NCI-H460 (cell line): ENCODE results near the gene RTTN. TPM values are rescaled to one million over a fixed set of nuclear protein-coding genes. Genes with fewer than 3 reads are reported as not detected.

ENCODE experiments used
- DNase-seq: peaks from one replicate; pipeline ENCODE4 v3.0.0-alpha.2; 2016; ENCODE audit warnings: low read depth; ENCODE audit errors: extremely low read depth
- total RNA-seq: library from RNA; depleted of rRNA; stranded (reverse); fragments of >200 nt; shearing (Covaris generic); gene quantifications from 2 replicates; pipeline ENCODE4 v1.2.3, GENCODE V29; 2014

The RTTN gene
- total RNA-seq, 1 experiment from 2014 or later: 12.6 TPM

DNA sequence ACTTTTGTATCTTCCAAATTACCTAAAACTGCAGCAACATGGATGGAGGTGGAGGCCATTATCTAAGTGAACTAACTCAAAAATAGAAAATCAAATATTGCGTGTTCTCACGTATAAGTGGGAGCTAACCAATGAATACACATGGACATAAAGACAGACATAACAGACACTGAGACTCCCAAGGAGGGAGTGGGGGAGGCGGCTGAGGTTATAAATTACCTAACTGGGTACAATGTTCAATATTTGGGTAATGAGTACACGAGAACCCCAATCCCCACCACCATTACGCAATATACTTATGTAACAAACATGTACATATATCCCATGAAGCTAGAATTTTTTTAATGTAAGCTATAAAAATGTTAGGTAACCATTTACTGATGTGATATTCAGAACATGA, 119.8 kb downstream of the RTTN start:
- DNase-seq: no peak

DNA sequence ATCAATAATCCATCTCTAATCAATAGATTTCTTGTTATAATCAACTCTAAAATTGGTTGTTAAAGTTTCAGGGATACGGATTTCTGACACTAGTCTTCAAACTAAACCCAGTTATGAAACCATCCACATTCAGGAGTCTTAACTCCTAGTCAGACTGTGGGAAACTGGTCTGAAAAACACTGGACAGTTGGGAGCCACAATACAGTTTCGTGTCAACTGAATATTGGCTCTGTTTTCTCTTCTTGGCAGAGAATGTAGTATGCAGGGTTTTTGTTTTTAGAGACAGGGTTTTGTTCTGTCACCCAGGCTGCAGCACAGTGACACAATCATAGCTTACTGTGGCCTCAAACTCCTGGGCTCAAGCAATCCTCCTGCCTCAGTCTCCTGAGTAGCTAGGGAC, 123.1 kb downstream of the RTTN start:
- no peak for DNase-seq

DNA sequence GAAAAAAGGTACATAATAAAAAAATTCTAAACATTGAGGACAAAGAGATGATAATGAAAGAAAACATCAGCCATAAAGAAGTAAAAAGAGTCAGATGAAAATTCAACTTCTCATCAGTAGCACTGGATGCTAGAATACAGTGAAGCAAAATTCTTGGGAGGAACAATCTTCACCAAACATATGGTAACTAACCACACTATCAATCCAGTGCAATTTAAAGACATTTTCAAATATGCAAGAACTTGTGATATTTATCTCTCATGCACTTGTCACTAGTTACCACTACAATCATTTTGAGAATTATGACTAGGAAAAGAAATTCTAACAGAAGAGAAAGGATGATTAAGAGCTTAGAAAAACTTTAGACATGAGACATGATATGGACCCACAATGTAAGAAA, 127.4 kb downstream of the RTTN start:
- no peak for DNase-seq

DNA sequence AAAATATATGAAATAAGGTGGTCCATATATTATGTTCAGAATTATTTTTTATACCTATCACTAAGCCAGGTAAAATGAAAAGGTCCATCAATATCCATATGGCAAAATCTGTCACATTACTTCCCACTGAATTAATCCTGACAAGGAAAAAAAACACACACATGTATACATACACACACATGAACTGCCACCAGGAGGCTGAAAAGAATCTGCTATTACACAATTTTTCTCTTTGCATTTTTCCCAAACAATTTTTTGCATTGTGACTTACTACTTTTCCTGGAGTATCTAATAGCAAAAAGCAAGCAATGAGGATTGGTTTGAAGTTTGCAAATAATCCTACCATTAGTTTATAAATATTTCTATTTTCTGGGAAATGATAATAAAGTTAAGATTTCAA, 129.6 kb downstream of the RTTN start:
- no peak for DNase-seq

DNA sequence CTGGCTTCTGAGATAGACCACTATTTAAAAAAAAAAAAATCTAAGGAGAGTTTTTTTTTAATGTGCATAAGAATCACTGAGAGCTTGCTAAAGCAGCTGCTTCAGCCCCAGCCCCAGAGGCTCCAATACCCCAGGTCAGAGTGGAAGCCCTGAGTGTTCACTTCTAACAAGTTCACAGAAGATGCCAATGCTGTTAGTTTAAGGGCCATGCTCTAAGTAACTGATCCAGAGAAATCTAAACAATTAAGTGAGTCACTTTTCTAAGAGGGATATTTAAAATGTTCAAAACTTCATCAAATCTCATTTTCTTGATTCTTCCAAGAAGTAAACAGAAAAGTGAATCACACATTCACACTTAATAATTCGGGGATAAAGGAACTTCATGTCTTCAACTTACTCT, 131.4 kb downstream of the RTTN start:
- DNase-seq: no peak

- no peak for DNase-seq
Measured at GRCh38 chr18:70073432-70073831, 132.1 kb downstream of the RTTN start.

DNA sequence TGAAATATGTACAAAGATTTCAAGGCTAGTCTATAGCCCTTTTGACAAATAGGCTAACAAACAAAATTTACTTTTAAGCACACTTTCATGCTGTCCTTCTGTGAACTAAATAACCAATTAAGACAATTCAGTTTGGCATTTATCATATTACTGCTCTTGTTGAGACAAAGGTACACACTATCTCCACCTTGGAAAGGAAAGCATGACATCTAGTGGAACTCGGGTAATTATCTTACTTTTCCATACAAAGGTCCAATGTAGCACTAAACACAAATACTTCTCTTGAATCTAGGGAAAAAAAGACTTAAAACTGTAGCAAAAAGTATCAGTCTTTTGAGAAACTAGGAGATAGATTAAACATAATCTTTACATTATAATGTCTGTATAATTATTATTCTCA, 132.8 kb downstream of the RTTN start:
- DNase-seq: peak; percentile 37

- no peak for DNase-seq
Measured at GRCh38 chr18:70069965-70070364, 135.5 kb downstream of the RTTN start.

GRCh38 chr18:70069382-70069781, 136.1 kb downstream of the RTTN start:
- DNase-seq: no peak

- no peak for DNase-seq
Measured at GRCh38 chr18:70068981-70069380, 136.5 kb downstream of the RTTN start.

DNA sequence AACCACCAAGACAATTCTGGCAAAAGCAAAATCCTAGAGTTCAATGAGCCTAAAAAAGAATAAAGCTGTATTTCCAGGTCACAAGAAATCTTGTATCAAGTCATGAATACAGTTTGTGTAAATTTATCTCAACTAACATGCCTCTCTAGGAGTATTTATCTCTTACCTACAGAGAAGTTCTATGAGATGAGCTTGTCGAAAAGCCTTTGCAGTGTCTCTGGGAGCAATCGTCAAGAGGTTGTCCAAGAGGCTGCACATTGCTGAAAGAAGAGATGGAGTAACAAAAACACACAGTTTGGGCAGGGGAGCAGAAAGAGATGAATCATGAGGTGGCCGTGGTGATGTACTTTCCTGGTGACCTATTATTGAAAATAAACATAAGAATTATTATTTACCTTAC, 145.8 kb downstream of the RTTN start:
- DNase-seq: no peak

DNA sequence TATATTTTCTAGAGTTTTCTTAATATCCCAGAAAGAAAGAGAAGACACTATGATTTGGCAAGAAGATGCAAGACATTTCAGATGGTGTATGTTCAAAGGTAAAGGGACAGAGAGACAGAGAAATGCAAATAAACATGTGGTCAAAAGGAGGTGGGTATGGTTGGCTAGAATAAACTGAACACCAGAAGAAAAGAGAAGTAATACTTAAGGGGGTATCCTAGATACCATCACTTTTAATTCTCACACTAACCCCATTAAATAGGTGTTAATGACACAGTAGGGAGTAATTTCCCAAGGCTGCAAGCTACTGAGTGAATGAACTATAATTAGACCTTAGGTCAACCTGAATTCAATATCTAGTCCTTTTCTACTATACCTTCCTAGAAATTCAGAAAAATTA, 146.6 kb downstream of the RTTN start:
- no peak for DNase-seq

- DNase-seq: no peak
Measured at GRCh38 chr18:70047931-70048603, 157.4 kb downstream of the RTTN start.

GRCh38 chr18:70046796-70047195, 158.7 kb downstream of the RTTN start:
- DNase-seq: no peak

GRCh38 chr18:70046207-70046606, 159.3 kb downstream of the RTTN start:
- no peak for DNase-seq

- peak; percentile 51 for DNase-seq
Measured at GRCh38 chr18:70044632-70045031, 160.9 kb downstream of the RTTN start.

DNA sequence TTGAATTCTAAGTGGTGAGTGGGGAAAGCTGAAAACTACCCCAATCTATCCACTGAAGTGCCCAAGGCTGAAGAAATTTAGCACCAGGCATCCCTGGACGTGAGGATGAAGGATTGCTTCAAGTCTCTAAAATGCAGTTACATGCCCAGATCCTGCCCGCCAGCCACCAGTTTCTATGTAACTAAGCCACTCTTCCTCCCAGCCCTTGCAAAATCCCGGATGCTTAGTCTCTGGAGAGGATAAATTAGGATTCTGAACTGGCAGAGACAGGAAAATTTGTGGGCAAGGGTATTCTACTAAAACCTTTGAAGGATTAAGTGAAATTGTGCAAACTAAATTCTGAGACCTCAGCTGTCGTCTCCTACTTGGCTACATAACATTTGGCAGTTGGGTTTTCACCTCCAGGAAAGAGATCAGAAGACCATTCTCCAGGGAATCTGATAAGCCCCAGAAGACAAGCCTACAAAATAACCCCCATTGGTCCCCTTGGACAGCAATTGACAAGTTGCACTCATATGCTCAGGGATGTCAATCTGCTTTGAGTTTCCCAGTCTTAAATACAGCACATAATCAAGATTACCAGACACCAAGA, 163.9 kb downstream of the RTTN start:
- DNase-seq: no peak

- no peak for DNase-seq
Measured at GRCh38 chr18:70039186-70039585, 166.3 kb downstream of the RTTN start.

- no peak for DNase-seq
Measured at GRCh38 chr18:70037431-70038061, 167.9 kb downstream of the RTTN start.

DNA sequence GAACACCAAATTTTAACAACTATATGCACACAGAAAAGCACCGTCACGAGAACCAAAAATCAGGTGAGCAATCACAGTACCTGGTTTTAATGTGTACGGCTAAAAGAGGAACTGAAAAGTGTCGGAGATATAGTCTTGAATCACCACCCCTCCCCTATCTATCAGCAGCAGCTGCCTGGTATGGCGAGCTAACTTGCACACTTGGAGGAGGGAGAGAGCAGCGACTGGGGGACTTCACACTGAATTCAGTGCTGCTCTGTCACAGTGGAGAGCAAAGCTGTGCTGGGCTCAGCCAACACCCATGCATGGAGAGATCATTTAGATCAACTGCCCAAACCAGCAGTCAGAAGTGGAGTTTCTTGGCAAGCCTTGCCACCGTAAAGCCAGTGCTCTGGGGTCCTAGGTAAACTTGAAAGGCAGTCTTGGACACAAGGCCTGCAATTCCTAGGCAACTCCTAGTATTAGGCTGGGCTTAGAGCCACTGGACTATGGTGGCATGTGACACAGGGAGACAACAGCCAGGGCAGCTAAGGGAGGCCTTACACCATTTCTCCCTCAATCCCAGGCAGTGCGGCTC, 168.6 kb downstream of the RTTN start:
- DNase-seq: no peak

- DNase-seq: no peak
Measured at GRCh38 chr18:70036168-70036567, 169.3 kb downstream of the RTTN start.

GRCh38 chr18:70031221-70031620, 174.3 kb downstream of the RTTN start:
- no peak for DNase-seq
